Measurements from ENCODE around the gene ASCL2. TPM values are rescaled to one million over a fixed set of nuclear protein-coding genes. Genes with fewer than 3 reads are reported as not detected.

Gene ASCL2
- total RNA-seq, 1 experiment from 2014 or later, result 0.35 TPM

- H3K27ac ChIP-seq (ENCODE audit: insufficient read length, low read depth, low read length), result no peak overlapping the region
- H3K4me1 ChIP-seq (ENCODE audit: insufficient read depth, low read length), result no peaks in the 10 kb centered on the region; the same call in 1 of the 2 replicates
- no peak overlapping the region for H2BK5ac ChIP-seq (ENCODE audit: insufficient read length, low read length)
- TF ChIP-seq CTCF (conservative IDR thresholded peaks at IDR 0.05), result no peak
- no peak overlapping the region for H3K56ac ChIP-seq (ENCODE audit: insufficient read length, low read depth, low read length)
- H3K4me2 ChIP-seq (ENCODE audit: insufficient read depth, insufficient read length, low read length), result no peak overlapping the region
- Mint-ChIP-seq H3K27ac (no peak overlapping the region; a peak in 1 of 7 replicates), H3K36me3 (ENCODE audit: insufficient read depth in 1 of 3, low read depth in 3 of 3) (peaks cover 0 to 3% (median 0%) of the 10 kb centered on the region in 3 experiments; a peak in 1 of 7 replicates), H3K9me3 (peaks cover 4 to 6% of the 10 kb centered on the region in 2 experiments; a peak in 4 of 5 replicates), H3K4me1 (peaks cover 14 to 15% of the 10 kb centered on the region in 2 experiments), H3K4me3 (no peak overlapping the region), H3K27me3 (ENCODE audit: low read depth) (peaks cover 76% of the 10 kb centered on the region)
- H2BK120ac ChIP-seq (ENCODE audit: low read depth, low read length, poor library complexity, severe bottlenecking), result no peak overlapping the region
- no peaks in the 10 kb centered on the region for H3K79me1 ChIP-seq (ENCODE audit: insufficient read depth, low read depth, low read length, poor library complexity, severe bottlenecking)
- no peak overlapping the region for H2AFZ ChIP-seq (ENCODE audit: low read length)
- no peak overlapping the region for H2BK12ac ChIP-seq (ENCODE audit: insufficient read length, low read depth, low read length)
- peaks cover 5% of the 10 kb centered on the region for H3K23me2 ChIP-seq (ENCODE audit: insufficient read length, low read depth, low read length, poor library complexity, severe bottlenecking)
- no peak overlapping the region for H3K14ac ChIP-seq (ENCODE audit: insufficient read depth, low read length)
- peaks cover 16% of the 10 kb centered on the region; the same call in 1 of the 2 replicates for H3K27me3 ChIP-seq (ENCODE audit: insufficient read depth, low read length)
- H4K5ac ChIP-seq (ENCODE audit: insufficient read length, low read depth, low read length), result no peak overlapping the region
- H4K91ac ChIP-seq (ENCODE audit: insufficient read length, low read depth, low read length), result no peak overlapping the region
- no peak overlapping the region for H3K9ac ChIP-seq (ENCODE audit: extremely low read depth, insufficient read length, low read length)
- H2AK5ac ChIP-seq (ENCODE audit: insufficient read length, low read length), result no peak overlapping the region
- no peaks in the 10 kb centered on the region for H3K9me3 ChIP-seq (ENCODE audit: control insufficient read depth, low read depth, low read length)
- H3K79me2 ChIP-seq (ENCODE audit: insufficient read depth, low read length), result no peaks in the 10 kb centered on the region
- WGBS (ENCODE audit: extremely low coverage, insufficient read length, low lambda C conversion rate), result no CpG with 5 or more reads among the region's 30 CpGs
- no peak overlapping the region for H3K18ac ChIP-seq (ENCODE audit: insufficient read length, low read depth, low read length)
- no peak overlapping the region for H3K23ac ChIP-seq (ENCODE audit: insufficient read length, low read depth, low read length)
- no peak overlapping the region for H2BK20ac ChIP-seq (ENCODE audit: low read depth, low read length, poor library complexity, severe bottlenecking)
- no peak overlapping the region for H3T11ph ChIP-seq (ENCODE audit: low read length)
- no peak for DNase-seq
- no peak overlapping the region for H3K4ac ChIP-seq (ENCODE audit: low read depth, low read length)
- H2BK15ac ChIP-seq (ENCODE audit: low read depth, low read length), result no peak overlapping the region
- H4K8ac ChIP-seq (replicated peaks; ENCODE audit: insufficient read length, low read depth, low read length), result no peak overlapping the region
- no peaks in the 10 kb centered on the region for H4K20me1 ChIP-seq (ENCODE audit: control insufficient read depth, insufficient read depth, insufficient read length)
Observed at GRCh38 chr11:2275334-2276279, 5.2 kb upstream of the ASCL2 start.

Measured in H9 (cell line).